SK-N-SH treated with all-trans-retinoic acid at 6 μM for 48 hours (cell line): ENCODE results near the gene KRT81.

ENCODE experiments used
- ATAC-seq: fragments of 200-7000 bp; cut with Tn5 transposase; 3 replicates; pipeline ENCODE4 v1.9.1; 2020; ENCODE audit warnings: mild to moderate bottlenecking, moderate library complexity
- BACH2 ChIP-seq: fragments of 250-450 bp; sonication (Bioruptor Pico); IDR thresholded peaks from 2 replicates; pipeline ENCODE4 v1.9.0; 2021; ENCODE audit warnings: mild to moderate bottlenecking, borderline replicate concordance
- CSDC2 ChIP-seq: fragments of 250-450 bp; sonication (Bioruptor Pico); IDR thresholded peaks from 2 replicates; pipeline ENCODE4 v1.5.0; 2020; ENCODE audit warnings: mild to moderate bottlenecking, moderate library complexity
- ESRRG ChIP-seq: fragments of 250-450 bp; sonication (Bioruptor Pico); IDR thresholded peaks from 2 replicates; pipeline ENCODE4 v1.6.1; 2021; ENCODE audit warnings: mild to moderate bottlenecking
- GLIS3 ChIP-seq: fragments of 250-450 bp; sonication (Bioruptor Pico); IDR thresholded peaks from 2 replicates; pipeline ENCODE4 v1.5.0; 2020; ENCODE audit warnings: mild to moderate bottlenecking, moderate library complexity
- ISL1 ChIP-seq: fragments of 250-450 bp; sonication (Bioruptor Pico); IDR thresholded peaks from 2 replicates; pipeline ENCODE4 v2.1.2; 2022; ENCODE audit warnings: mild to moderate bottlenecking, moderate library complexity
- OSR1 ChIP-seq: fragments of 250-450 bp; sonication (Bioruptor Pico); IDR thresholded peaks from 2 replicates; pipeline ENCODE4 v1.8.0; 2022; ENCODE audit warnings: moderate library complexity, mild to moderate bottlenecking, inconsistent platforms
- PPARA ChIP-seq: fragments of 250-450 bp; sonication (Bioruptor Pico); IDR thresholded peaks from 2 replicates; pipeline ENCODE4 v1.5.0; 2020; ENCODE audit warnings: mild to moderate bottlenecking, borderline replicate concordance
- RARB ChIP-seq: fragments of 250-450 bp; sonication (Bioruptor Pico); IDR thresholded peaks from 2 replicates; pipeline ENCODE4 v1.8.0; 2021; ENCODE audit warnings: mild to moderate bottlenecking, moderate library complexity
- TCF4 ChIP-seq: fragments of 250-450 bp; sonication (Bioruptor Pico); IDR thresholded peaks from 2 replicates; pipeline ENCODE4 v1.8.0; 2021; ENCODE audit warnings: mild to moderate bottlenecking, moderate library complexity, borderline replicate concordance
- TOX ChIP-seq: fragments of 250-450 bp; sonication (Bioruptor Pico); IDR thresholded peaks from 2 replicates; pipeline ENCODE4 v1.8.0; 2021; ENCODE audit warnings: mild to moderate bottlenecking, moderate library complexity, borderline replicate concordance
- ZC3H10 ChIP-seq: fragments of 250-450 bp; sonication (Bioruptor Pico); IDR thresholded peaks from 2 replicates; pipeline ENCODE4 v1.5.1; 2021; ENCODE audit warnings: mild to moderate bottlenecking, moderate library complexity
- ZFP3 ChIP-seq: fragments of 250-450 bp; sonication (Bioruptor Pico); IDR thresholded peaks from 2 replicates; pipeline ENCODE4 v1.5.0; 2020; ENCODE audit warnings: mild to moderate bottlenecking, moderate library complexity
- ZFP30 ChIP-seq: fragments of 450-650 bp; formaldehyde crosslinking; IDR thresholded peaks from 2 replicates; pipeline ENCODE4 v1.5.0; 2022; ENCODE audit warnings: mild to moderate bottlenecking, moderate library complexity
- ZNF565 ChIP-seq: fragments of 450-650 bp; formaldehyde crosslinking; conservative IDR thresholded peaks from 2 replicates; pipeline ENCODE4 v1.5.0; 2020; ENCODE audit warnings: low read depth, mild to moderate bottlenecking, moderate library complexity
- ZNF70 ChIP-seq: fragments of 450-650 bp; formaldehyde crosslinking; IDR thresholded peaks from 2 replicates; pipeline ENCODE4 v1.5.0; 2020; ENCODE audit warnings: mild to moderate bottlenecking, moderate library complexity
- ZNF8 ChIP-seq: fragments of 450-650 bp; formaldehyde crosslinking; IDR thresholded peaks from 2 replicates; pipeline ENCODE4 v1.5.0; 2020; ENCODE audit warnings: mild to moderate bottlenecking, moderate library complexity
- TF ChIP-seq, protein P1 (sequence below): fragments of 250-450 bp; sonication (Bioruptor Pico); IDR thresholded peaks from 2 replicates; pipeline ENCODE4 v1.5.1; 2021; ENCODE audit warnings: mild to moderate bottlenecking, moderate library complexity
- TF ChIP-seq, protein P2 (sequence below): fragments of 250-450 bp; sonication (Bioruptor Pico); IDR thresholded peaks from 2 replicates; pipeline ENCODE4 v1.8.0; 2020; ENCODE audit warnings: mild to moderate bottlenecking, moderate library complexity, borderline replicate concordance
- TF ChIP-seq, protein P3 (sequence below): fragments of 250-450 bp; sonication (Bioruptor Pico); IDR thresholded peaks from 2 replicates; pipeline ENCODE4 v1.5.1; 2020; ENCODE audit warnings: low read depth, mild to moderate bottlenecking, moderate library complexity
- TF ChIP-seq, protein P4 (sequence below): fragments of 250-450 bp; sonication (Bioruptor Pico); IDR thresholded peaks from 2 replicates; pipeline ENCODE4 v1.5.0; 2020; ENCODE audit warnings: mild to moderate bottlenecking, moderate library complexity

The KRT81 gene

DNA sequence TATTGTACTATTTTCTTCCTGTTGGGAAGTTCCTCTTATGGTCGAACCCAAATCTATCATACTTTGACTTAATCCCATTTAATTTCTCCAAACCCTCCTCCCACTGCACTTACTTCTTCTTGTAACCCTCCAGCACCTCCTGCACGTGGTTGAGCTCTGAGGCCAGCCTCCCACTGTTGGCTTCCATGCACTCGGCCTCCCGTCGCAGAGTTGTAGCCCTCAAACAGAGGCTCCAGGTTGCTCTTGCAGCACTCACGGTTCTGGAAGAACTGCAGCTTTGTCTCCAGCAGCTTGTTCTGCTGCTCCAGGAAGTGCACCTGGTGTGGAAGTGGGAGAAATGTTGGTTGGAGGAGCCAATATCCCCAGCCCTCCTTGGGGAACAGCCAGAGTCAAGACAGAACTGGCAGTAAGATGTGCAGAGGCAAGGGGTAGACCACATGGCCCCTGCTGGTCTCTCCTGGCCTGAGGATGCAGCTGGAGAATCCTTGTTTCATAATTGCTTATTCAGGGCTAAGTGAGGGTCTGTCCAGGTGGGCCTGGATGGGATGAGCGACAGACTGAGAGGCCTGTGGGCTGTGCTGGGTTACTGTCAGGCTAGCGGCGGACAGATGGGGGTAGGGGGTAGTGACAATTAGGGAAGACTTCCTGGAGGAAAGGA is 35.3 kb downstream of the KRT81 start (continued):
- TF ChIP-seq, protein P1, sequence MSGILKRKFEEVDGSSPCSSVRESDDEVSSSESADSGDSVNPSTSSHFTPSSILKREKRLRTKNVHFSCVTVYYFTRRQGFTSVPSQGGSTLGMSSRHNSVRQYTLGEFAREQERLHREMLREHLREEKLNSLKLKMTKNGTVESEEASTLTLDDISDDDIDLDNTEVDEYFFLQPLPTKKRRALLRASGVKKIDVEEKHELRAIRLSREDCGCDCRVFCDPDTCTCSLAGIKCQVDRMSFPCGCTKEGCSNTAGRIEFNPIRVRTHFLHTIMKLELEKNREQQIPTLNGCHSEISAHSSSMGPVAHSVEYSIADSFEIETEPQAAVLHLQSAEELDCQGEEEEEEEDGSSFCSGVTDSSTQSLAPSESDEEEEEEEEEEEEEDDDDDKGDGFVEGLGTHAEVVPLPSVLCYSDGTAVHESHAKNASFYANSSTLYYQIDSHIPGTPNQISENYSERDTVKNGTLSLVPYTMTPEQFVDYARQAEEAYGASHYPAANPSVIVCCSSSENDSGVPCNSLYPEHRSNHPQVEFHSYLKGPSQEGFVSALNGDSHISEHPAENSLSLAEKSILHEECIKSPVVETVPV, result no peak
- no peak for TF ChIP-seq GLIS3 (CRISPR knock-in tag)
- TF ChIP-seq, protein P2, sequence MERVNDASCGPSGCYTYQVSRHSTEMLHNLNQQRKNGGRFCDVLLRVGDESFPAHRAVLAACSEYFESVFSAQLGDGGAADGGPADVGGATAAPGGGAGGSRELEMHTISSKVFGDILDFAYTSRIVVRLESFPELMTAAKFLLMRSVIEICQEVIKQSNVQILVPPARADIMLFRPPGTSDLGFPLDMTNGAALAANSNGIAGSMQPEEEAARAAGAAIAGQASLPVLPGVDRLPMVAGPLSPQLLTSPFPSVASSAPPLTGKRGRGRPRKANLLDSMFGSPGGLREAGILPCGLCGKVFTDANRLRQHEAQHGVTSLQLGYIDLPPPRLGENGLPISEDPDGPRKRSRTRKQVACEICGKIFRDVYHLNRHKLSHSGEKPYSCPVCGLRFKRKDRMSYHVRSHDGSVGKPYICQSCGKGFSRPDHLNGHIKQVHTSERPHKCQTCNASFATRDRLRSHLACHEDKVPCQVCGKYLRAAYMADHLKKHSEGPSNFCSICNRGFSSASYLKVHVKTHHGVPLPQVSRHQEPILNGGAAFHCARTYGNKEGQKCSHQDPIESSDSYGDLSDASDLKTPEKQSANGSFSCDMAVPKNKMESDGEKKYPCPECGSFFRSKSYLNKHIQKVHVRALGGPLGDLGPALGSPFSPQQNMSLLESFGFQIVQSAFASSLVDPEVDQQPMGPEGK (CRISPR knock-in tag), result no peak

DNA sequence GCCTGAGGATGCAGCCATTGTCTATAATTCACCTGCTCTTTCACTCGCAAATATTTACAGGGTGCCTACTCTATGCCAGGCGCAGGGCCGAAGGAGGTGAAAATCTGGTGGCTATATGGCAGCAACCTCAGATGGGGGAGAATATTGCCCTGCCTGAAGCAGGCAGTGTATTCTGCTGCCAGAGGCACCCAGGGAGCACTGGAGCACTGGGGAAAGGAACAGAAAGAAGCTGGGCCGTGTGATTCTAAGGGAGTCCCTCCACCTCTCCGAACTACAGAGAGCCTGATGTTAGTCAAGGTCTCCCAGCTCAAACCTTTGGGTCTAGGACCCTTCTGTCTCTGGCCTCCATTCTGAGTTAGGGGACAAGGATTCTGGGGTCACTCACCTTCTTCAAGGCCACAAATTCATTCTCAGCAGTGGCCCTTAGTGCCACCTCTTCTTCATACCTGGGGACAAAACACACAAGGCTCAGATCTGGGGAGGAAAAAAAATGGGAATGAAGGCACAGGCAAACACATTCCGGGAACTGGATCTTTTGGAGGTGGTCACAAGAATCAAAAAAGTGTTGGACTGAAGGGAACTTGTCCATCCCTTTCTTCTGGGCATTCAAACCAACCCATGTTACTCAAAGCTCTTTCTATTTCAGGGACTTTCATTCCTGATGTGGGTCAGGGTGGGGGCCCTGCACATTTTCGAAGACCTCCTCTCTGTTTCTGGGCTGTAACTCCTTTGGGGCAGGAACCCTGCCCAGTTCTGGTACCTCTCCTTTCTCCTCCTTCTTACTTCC is 36.2 kb downstream of the KRT81 start:
- no peak for ATAC-seq
- TF ChIP-seq, protein P1, result no peak
- TF ChIP-seq, protein P3, sequence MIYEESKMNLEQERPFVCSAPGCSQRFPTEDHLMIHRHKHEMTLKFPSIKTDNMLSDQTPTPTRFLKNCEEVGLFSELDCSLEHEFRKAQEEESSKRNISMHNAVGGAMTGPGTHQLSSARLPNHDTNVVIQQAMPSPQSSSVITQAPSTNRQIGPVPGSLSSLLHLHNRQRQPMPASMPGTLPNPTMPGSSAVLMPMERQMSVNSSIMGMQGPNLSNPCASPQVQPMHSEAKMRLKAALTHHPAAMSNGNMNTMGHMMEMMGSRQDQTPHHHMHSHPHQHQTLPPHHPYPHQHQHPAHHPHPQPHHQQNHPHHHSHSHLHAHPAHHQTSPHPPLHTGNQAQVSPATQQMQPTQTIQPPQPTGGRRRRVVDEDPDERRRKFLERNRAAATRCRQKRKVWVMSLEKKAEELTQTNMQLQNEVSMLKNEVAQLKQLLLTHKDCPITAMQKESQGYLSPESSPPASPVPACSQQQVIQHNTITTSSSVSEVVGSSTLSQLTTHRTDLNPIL (CRISPR knock-in tag), result no peak

DNA sequence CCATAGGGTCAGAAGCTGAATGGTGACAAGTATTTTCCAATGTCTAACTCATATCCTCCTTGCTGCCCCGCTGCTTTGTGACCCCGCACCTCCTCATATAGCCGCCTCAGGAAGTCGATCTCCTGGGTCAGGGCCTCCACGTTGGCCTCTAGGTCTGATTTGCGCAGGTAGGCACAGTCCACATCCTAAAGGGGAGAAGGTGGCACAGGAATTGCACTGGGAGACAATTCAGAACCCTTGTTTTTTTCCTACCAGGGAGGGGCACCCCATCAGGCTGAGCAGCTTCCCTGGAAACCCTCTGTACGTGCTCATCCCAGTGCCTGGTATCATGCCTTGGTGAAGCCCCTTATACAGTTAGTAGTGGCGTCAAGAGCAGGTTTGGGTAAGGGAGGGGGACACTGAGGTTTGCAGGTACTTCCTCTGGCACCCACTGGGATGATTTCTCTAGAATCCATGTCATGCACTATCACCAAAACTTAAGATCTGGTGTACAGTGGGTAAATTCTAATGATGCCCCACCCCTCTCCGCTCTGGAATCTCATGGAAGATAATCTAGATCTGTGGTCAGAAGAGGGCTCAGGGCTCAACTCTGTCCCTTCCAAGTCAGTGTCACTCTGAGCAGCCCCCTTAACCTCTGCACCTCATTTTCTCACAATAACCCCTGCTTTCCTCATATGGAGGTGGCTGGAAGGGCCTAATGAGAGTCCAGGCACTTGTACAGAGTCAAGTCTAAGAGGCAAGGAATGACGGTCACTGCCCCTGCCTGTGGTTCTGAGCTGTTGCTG is 37.0 kb downstream of the KRT81 start:
- ATAC-seq, result no peak
- TF ChIP-seq, protein P1, result no peak
- TF ChIP-seq, protein P2 (CRISPR knock-in tag), result no peak
- TF ChIP-seq, protein P4, sequence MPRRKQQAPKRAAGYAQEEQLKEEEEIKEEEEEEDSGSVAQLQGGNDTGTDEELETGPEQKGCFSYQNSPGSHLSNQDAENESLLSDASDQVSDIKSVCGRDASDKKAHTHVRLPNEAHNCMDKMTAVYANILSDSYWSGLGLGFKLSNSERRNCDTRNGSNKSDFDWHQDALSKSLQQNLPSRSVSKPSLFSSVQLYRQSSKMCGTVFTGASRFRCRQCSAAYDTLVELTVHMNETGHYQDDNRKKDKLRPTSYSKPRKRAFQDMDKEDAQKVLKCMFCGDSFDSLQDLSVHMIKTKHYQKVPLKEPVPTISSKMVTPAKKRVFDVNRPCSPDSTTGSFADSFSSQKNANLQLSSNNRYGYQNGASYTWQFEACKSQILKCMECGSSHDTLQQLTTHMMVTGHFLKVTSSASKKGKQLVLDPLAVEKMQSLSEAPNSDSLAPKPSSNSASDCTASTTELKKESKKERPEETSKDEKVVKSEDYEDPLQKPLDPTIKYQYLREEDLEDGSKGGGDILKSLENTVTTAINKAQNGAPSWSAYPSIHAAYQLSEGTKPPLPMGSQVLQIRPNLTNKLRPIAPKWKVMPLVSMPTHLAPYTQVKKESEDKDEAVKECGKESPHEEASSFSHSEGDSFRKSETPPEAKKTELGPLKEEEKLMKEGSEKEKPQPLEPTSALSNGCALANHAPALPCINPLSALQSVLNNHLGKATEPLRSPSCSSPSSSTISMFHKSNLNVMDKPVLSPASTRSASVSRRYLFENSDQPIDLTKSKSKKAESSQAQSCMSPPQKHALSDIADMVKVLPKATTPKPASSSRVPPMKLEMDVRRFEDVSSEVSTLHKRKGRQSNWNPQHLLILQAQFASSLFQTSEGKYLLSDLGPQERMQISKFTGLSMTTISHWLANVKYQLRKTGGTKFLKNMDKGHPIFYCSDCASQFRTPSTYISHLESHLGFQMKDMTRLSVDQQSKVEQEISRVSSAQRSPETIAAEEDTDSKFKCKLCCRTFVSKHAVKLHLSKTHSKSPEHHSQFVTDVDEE (CRISPR knock-in tag), result no peak
- TF ChIP-seq ESRRG (CRISPR knock-in tag) (no peak), RARB (no peak), PPARA (CRISPR knock-in tag) (no peak), ZNF8 (no peak), ZFP30 (no peak), ZC3H10 (CRISPR knock-in tag) (no peak), ISL1 (CRISPR knock-in tag) (no peak), TCF4 (no peak), OSR1 (CRISPR knock-in tag) (no peak), BACH2 (no peak), CSDC2 (CRISPR knock-in tag) (no peak), ZFP3 (CRISPR knock-in tag) (no peak), ZNF565 (CRISPR knock-in tag) (no peak), ZNF70 (no peak), TOX (CRISPR knock-in tag) (no peak)
